ENCODE measurements around the gene AGBL5. TPM values are rescaled to one million over a fixed set of nuclear protein-coding genes. Genes with fewer than 3 reads are reported as not detected.
"Not testable (repeated sequence)": the region's sequence is repeated elsewhere in the genome, so short reads cannot be mapped to it uniquely, and the experiment has no call there.

AGBL5 gene
- total RNA-seq, 1 donor from 2014 or later: 68.3 TPM

DNA sequence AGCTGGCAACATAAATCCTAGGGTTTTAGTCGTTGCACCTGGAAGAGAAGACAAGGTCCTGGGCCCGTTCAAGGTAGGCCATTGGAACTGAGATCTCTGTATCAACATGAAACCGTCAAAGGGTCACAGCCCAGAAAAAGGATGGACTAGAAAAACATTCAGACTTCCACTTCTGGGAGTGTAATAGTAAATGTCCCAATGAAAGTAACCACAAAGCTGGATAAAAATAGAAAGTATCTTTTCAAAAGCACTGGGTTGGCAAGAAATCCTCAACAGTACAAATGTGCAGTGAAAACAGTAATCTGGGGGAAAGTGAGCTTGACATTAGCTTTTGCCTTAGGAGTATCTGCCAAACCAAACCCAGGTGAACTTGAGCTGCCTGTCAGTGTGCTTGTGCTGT lies 54.5 kb downstream of the AGBL5 start:
- Histone ChIP-seq H2AFZ (replicated peaks) (no peak overlapping the region), H3K9me3 (ENCODE audit: low read depth) (no peaks in the 10 kb centered on the region), H3K4me1 (no peaks in the 10 kb centered on the region), H3K79me2 (ENCODE audit: low read depth) (no peaks in the 10 kb centered on the region), H3K36me3 (no peaks in the 10 kb centered on the region), H3K9ac (no peak overlapping the region), H3K4me2 (no peak overlapping the region), H3K27ac (no peak overlapping the region), H3K4me3 (no peak overlapping the region), H3K27me3 (no peaks in the 10 kb centered on the region), H3F3A (ENCODE audit: low read depth) (no peaks in the 10 kb centered on the region), H4K20me1 (ENCODE audit: low read depth) (no peaks in the 10 kb centered on the region)
- no peak for TF ChIP-seq EZH2 (IDR thresholded peaks at IDR 0.05)
- no peak for TF ChIP-seq EZH2phosphoT487 (IDR thresholded peaks at IDR 0.05)
- TF ChIP-seq, protein P1, sequence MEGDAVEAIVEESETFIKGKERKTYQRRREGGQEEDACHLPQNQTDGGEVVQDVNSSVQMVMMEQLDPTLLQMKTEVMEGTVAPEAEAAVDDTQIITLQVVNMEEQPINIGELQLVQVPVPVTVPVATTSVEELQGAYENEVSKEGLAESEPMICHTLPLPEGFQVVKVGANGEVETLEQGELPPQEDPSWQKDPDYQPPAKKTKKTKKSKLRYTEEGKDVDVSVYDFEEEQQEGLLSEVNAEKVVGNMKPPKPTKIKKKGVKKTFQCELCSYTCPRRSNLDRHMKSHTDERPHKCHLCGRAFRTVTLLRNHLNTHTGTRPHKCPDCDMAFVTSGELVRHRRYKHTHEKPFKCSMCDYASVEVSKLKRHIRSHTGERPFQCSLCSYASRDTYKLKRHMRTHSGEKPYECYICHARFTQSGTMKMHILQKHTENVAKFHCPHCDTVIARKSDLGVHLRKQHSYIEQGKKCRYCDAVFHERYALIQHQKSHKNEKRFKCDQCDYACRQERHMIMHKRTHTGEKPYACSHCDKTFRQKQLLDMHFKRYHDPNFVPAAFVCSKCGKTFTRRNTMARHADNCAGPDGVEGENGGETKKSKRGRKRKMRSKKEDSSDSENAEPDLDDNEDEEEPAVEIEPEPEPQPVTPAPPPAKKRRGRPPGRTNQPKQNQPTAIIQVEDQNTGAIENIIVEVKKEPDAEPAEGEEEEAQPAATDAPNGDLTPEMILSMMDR (IDR thresholded peaks at IDR 0.05): no peak
- DNase-seq (ENCODE audit: low spot score): no peak
- Mint-ChIP-seq H3K36me3 (no peaks in the 10 kb centered on the region), H3K4me1 (no peaks in the 10 kb centered on the region), H3K9me3 (no peaks in the 10 kb centered on the region), H3K27me3 (ENCODE audit: insufficient read depth, low read depth) (no peaks in the 10 kb centered on the region), H3K27ac (no peak overlapping the region), H3K4me3 (no peak overlapping the region)

DNA sequence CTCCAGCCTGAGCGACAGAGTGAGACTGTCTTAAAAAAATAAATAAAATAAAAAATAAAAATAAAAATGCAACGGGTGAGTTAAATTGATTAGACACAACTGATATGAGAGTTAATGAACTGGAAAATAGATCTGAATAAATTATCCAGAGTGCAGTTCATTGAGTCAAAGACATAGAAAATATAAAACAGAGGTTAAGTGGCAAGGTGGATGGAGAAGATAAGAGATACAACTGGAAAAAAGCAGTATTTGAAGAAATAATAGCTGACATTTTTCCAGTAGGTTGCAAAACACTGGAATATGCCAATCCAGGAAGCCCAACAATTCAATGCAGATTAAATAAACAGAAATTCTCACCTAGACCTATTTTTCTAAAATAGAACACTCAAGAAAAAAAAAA lies 56.8 kb downstream of the AGBL5 start:
- Histone ChIP-seq H3K27ac (no peak overlapping the region), H3K27me3 (no peaks in the 10 kb centered on the region), H3K36me3 (no peaks in the 10 kb centered on the region), H4K20me1 (ENCODE audit: low read depth) (no peaks in the 10 kb centered on the region), H3K9me3 (ENCODE audit: low read depth) (no peaks in the 10 kb centered on the region), H3K79me2 (ENCODE audit: low read depth) (no peaks in the 10 kb centered on the region), H3K4me3 (no peak overlapping the region), H3K4me2 (no peak overlapping the region), H3F3A (ENCODE audit: low read depth) (no peaks in the 10 kb centered on the region), H3K4me1 (no peaks in the 10 kb centered on the region), H3K9ac (no peak overlapping the region), H2AFZ (replicated peaks) (no peak overlapping the region)
- Mint-ChIP-seq H3K36me3 (no peaks in the 10 kb centered on the region), H3K27ac (no peak overlapping the region), H3K27me3 (ENCODE audit: insufficient read depth, low read depth) (peaks cover 3% of the 10 kb centered on the region), H3K4me3 (no peak overlapping the region), H3K9me3 (no peaks in the 10 kb centered on the region), H3K4me1 (no peaks in the 10 kb centered on the region)
- no peak for DNase-seq (ENCODE audit: low spot score)
- TF ChIP-seq, protein P1 (IDR thresholded peaks at IDR 0.05): no peak
- TF ChIP-seq EZH2phosphoT487 (IDR thresholded peaks at IDR 0.05) (no peak), EZH2 (IDR thresholded peaks at IDR 0.05) (no peak)

DNA sequence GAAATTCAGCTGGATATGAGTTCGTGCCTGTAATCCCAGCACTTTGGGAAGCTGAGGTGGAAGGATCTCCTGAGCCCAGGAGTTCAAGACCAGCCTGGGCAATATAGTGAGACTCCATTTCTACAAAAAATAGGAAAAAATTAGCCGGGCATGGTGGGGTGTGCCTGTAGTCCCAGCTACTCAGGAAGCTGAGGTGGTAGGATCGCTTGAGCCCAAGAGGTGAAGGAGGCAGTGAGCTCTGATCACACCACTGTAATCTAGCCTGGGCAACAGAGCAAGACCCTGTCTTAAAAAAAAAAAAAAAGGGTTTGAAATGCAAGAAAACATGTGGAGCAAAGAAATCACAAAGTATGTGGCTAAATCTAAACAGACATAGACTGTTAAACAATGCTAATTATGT lies 57.6 kb downstream of the AGBL5 start:
- Mint-ChIP-seq H3K9me3 (no peaks in the 10 kb centered on the region), H3K4me1 (no peaks in the 10 kb centered on the region), H3K4me3 (no peak overlapping the region), H3K27me3 (ENCODE audit: insufficient read depth, low read depth) (peaks cover 5% of the 10 kb centered on the region), H3K27ac (no peak overlapping the region), H3K36me3 (no peaks in the 10 kb centered on the region)
- Histone ChIP-seq H3K27ac (no peak overlapping the region), H4K20me1 (ENCODE audit: low read depth) (no peaks in the 10 kb centered on the region), H3K27me3 (no peaks in the 10 kb centered on the region), H3K4me2 (no peak overlapping the region), H2AFZ (replicated peaks) (no peak overlapping the region), H3K9ac (no peak overlapping the region), H3K36me3 (no peaks in the 10 kb centered on the region), H3K9me3 (ENCODE audit: low read depth) (no peaks in the 10 kb centered on the region), H3F3A (ENCODE audit: low read depth) (no peaks in the 10 kb centered on the region), H3K4me3 (no peak overlapping the region), H3K4me1 (no peaks in the 10 kb centered on the region), H3K79me2 (ENCODE audit: low read depth) (no peaks in the 10 kb centered on the region)
- no peak for DNase-seq (ENCODE audit: low spot score)
- TF ChIP-seq, protein P1 (IDR thresholded peaks at IDR 0.05): no peak
- TF ChIP-seq EZH2 (IDR thresholded peaks at IDR 0.05) (no peak), EZH2phosphoT487 (IDR thresholded peaks at IDR 0.05) (no peak)

DNA sequence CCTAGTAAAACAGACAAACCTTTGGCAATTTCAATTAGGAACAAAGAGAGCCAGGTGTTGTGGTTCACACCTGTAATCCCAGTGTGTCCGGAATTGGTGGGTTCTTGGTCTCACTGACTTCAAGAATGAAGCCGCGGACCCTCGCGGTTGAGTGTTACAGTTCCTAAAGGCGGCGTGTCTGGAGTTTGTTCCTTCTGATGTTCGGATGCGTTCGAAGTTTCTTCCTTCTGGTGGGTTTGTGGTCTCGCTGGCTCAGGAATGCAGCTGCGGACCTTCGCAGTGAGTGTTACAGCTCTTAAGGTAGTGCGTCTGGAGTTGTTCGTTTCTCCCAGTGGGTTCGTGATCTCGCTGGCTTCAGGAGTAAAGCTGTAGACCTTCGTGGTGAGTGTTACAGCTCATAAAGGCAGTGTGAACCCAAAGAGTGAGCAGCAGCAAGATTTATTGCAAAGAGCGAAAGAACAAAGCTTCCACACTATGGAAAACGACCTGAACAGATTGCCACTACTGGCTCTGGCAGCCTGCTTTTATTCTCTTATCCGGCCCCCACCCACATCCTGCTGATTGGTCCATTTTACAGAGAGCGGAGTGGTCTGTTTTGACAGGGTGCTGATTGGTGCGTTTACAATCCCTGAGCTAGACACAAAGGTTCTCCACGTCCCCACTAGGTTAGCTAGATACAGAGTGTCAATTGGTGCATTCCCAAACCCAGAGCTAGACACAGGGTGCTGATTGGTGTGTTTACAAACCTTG lies 59.3 kb downstream of the AGBL5 start:
- not testable (repeated sequence) for H3K4me3 ChIP-seq; H3K27ac ChIP-seq; H3K27ac Mint-ChIP-seq; H3K9me3 Mint-ChIP-seq; H4K20me1 ChIP-seq (ENCODE audit: low read depth); H2AFZ ChIP-seq (replicated peaks); H3K4me1 ChIP-seq; DNase-seq (ENCODE audit: low spot score); H3F3A ChIP-seq (ENCODE audit: low read depth); H3K27me3 ChIP-seq; H3K4me2 ChIP-seq; H3K4me3 Mint-ChIP-seq; H3K9ac ChIP-seq; H3K9me3 ChIP-seq (ENCODE audit: low read depth); H3K27me3 Mint-ChIP-seq (ENCODE audit: insufficient read depth, low read depth); H3K36me3 Mint-ChIP-seq; H3K79me2 ChIP-seq (ENCODE audit: low read depth); H3K36me3 ChIP-seq
- peaks cover 10% of the 10 kb centered on the region for H3K4me1 Mint-ChIP-seq

DNA sequence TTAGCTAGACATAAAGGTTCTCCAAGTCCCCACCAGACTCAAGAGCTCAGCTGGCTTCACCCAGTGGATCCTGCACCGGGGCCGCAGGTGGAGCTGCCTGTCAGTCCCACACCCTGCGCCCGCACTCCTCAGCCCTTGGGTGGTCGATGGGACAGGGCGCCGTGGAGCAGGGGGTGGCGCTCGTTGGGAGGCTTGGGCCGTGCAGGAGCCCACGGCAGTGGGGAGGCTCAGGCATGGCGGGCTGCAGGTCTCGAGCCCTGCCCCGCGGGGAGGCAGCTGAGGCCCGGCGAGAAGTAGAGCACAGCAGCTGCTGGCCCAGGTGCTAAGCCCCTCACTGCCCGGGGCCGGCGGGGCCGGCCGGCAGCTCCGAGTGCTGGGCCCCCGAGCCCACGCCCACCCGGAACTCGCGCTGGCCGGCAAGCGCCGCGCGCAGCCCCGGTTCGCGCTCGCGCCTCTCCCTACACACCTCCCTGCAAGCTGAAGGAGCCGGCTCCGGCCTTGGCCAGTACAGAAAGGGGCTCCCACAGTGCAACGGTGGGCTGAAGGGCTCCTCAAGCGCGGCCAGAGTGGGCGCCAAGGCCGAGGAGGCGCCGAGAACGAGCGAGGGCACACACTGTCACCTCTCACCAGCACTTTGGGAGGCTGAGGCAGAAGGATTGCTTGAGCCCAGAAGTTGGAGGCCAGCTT lies 60.1 kb downstream of the AGBL5 start:
- H2AFZ ChIP-seq (replicated peaks); H3K4me1 ChIP-seq; H3K9me3 ChIP-seq (ENCODE audit: low read depth); H3K4me3 Mint-ChIP-seq; H3K9ac ChIP-seq; H3K4me3 ChIP-seq; H3F3A ChIP-seq (ENCODE audit: low read depth); H3K79me2 ChIP-seq (ENCODE audit: low read depth); H3K27me3 ChIP-seq; H3K27ac ChIP-seq; H3K36me3 Mint-ChIP-seq; H3K27ac Mint-ChIP-seq; H3K4me2 ChIP-seq; H3K36me3 ChIP-seq; H4K20me1 ChIP-seq (ENCODE audit: low read depth); DNase-seq (ENCODE audit: low spot score); H3K9me3 Mint-ChIP-seq: not testable (repeated sequence)
- H3K4me1 Mint-ChIP-seq: peaks cover 10% of the 10 kb centered on the region
- H3K27me3 Mint-ChIP-seq (ENCODE audit: insufficient read depth, low read depth): peaks cover 11% of the 10 kb centered on the region

Data from neural progenitor cell (in vitro differentiated cells).